ENCODE measurements around the gene KCNQ1.

DNA sequence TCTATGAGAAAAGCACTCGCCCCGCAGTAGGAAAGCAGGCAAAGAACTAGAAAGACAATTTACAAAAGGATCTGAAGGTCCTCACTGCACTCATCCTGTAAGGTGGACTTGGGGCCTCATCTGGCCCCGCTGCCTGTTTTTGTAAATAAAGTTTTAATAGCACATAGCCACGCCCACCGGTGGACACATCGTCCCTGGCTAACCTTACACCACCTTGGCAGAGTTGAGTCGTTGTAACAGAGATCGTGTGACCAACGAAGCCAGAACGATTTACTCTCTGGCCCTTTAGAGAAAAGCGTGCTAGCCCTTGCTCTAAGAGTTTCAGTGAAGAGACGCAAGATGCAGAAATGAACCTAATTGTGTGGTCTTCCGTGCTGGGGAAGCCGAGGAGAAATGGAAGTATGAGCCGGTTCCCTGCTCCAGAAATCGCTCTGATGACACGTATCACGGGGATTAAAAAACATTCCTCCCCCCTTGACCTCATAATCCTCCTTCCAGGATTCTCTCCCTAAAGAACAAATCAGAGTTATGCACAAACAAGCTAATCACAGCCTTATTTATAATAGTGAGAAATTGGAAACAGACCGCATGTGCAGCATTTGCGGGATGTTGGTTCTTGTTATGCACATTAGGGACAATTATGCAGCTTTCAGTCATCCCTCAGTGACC lies 360.7 kb downstream of the KCNQ1 start:
- TF ChIP-seq, protein P1, sequence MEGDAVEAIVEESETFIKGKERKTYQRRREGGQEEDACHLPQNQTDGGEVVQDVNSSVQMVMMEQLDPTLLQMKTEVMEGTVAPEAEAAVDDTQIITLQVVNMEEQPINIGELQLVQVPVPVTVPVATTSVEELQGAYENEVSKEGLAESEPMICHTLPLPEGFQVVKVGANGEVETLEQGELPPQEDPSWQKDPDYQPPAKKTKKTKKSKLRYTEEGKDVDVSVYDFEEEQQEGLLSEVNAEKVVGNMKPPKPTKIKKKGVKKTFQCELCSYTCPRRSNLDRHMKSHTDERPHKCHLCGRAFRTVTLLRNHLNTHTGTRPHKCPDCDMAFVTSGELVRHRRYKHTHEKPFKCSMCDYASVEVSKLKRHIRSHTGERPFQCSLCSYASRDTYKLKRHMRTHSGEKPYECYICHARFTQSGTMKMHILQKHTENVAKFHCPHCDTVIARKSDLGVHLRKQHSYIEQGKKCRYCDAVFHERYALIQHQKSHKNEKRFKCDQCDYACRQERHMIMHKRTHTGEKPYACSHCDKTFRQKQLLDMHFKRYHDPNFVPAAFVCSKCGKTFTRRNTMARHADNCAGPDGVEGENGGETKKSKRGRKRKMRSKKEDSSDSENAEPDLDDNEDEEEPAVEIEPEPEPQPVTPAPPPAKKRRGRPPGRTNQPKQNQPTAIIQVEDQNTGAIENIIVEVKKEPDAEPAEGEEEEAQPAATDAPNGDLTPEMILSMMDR (IDR thresholded peaks at IDR 0.05) = no peak
- TF ChIP-seq POLR2AphosphoS5 (IDR thresholded peaks at IDR 0.05) (peak; percentile 31), POLR2A (IDR thresholded peaks at IDR 0.05) (no peak), EP300 (IDR thresholded peaks at IDR 0.05) (no peak)

Data from gastroesophageal sphincter (tissue), 3 donors.